CD4-positive, alpha-beta T cell treated with Interleukin-15 for 4 hours (primary cell): Measurements from ENCODE around the gene TCF19.
A peak's percentile ranks its signal among the peaks of the same experiment; 100 is the strongest.

Experiments used
- DNase-seq: peaks from one replicate; pipeline ENCODE4 v3.0.0-alpha.2; 2020; ENCODE audit warnings: low spot score

The TCF19 gene

GRCh38 chr6:31128093-31128676 is 30.2 kb upstream of the TCF19 start:
- peak; percentile 75 for DNase-seq

GRCh38 chr6:31129130-31129529 is 29.3 kb upstream of the TCF19 start:
- no peak for DNase-seq

- no peak for DNase-seq
Measured at GRCh38 chr6:31130751-31131150, 27.6 kb upstream of the TCF19 start.

GRCh38 chr6:31131595-31131994 is 26.8 kb upstream of the TCF19 start:
- DNase-seq: no peak

GRCh38 chr6:31132806-31133205 is 25.6 kb upstream of the TCF19 start:
- DNase-seq: no peak

GRCh38 chr6:31135710-31136109 is 22.7 kb upstream of the TCF19 start:
- no peak for DNase-seq

- no peak for DNase-seq
Measured at GRCh38 chr6:31138982-31139381, 19.4 kb upstream of the TCF19 start, which contains the start of gene PSORS1C2. PSORS1C2 (minus strand) TSS chr6:31139066; CDS start chr6:31139026, 40 bp downstream.

- no peak for DNase-seq
Measured at GRCh38 chr6:31139599-31139998, 18.8 kb upstream of the TCF19 start.

- DNase-seq: no peak
Measured at GRCh38 chr6:31140643-31141042, 17.7 kb upstream of the TCF19 start.

GRCh38 chr6:31142361-31142761 is 16.0 kb upstream of the TCF19 start:
- no peak for DNase-seq

- no peak for DNase-seq
Measured at GRCh38 chr6:31143148-31143547, 15.2 kb upstream of the TCF19 start.

GRCh38 chr6:31144296-31144969 is 14.0 kb upstream of the TCF19 start:
- no peak for DNase-seq

GRCh38 chr6:31144970-31145340 is 13.4 kb upstream of the TCF19 start:
- DNase-seq: no peak

GRCh38 chr6:31145386-31145785 is 13.0 kb upstream of the TCF19 start:
- no peak for DNase-seq

GRCh38 chr6:31149827-31150447 is 8.5 kb upstream of the TCF19 start:
- DNase-seq: no peak

- no peak for DNase-seq
Measured at GRCh38 chr6:31152781-31153180, 5.6 kb upstream of the TCF19 start.

GRCh38 chr6:31154436-31154835 is 4.0 kb upstream of the TCF19 start:
- DNase-seq: no peak

GRCh38 chr6:31156641-31157040 is 1.7 kb upstream of the TCF19 start:
- DNase-seq: no peak

- DNase-seq: no peak
Measured at GRCh38 chr6:31157513-31158139, 763 bp upstream of the TCF19 start, which contains the start of gene CCHCR1. CCHCR1 (minus strand) TSS chr6:31157802; CDS start chr6:31157600, 202 bp downstream.

GRCh38 chr6:31158863-31159855 is 770 bp downstream of the TCF19 start:
- peak; percentile 9 for DNase-seq

- DNase-seq: no peak
Measured at GRCh38 chr6:31161216-31162126, 3.1 kb downstream of the TCF19 start.
